Bone marrow (tissue), 2 donors: ENCODE results near the gene ANKRD44.
A peak's percentile ranks its signal among the peaks of the same experiment; 100 is the strongest.

Experiments used
- DNase-seq, 2 donors: peaks; one replicate each; lab custom pipeline; 2025; lab: John Stamatoyannopoulos, UW

The ANKRD44 gene

GRCh38 chr2:197207598-197207997 is 103.0 kb downstream of the ANKRD44 start:
- DNase-seq, result no peak

GRCh38 chr2:197207106-197207505 is 103.5 kb downstream of the ANKRD44 start:
- no peak for DNase-seq

GRCh38 chr2:197205585-197206215 is 104.9 kb downstream of the ANKRD44 start:
- DNase-seq, result peak in 1 of 2 donors; percentile 74

- no peak for DNase-seq
Measured at GRCh38 chr2:197204519-197205250, 105.9 kb downstream of the ANKRD44 start.

- no peak for DNase-seq
Measured at GRCh38 chr2:197201874-197202273, 108.7 kb downstream of the ANKRD44 start.

GRCh38 chr2:197200762-197201058 is 109.9 kb downstream of the ANKRD44 start:
- DNase-seq, result no peak

- no peak for DNase-seq
Measured at GRCh38 chr2:197200051-197200761, 110.4 kb downstream of the ANKRD44 start.

GRCh38 chr2:197198890-197199289 is 111.7 kb downstream of the ANKRD44 start:
- DNase-seq, result peak; percentile 12 to 99

GRCh38 chr2:197197895-197198311 is 112.7 kb downstream of the ANKRD44 start:
- DNase-seq, result no peak

- DNase-seq, result no peak
Measured at GRCh38 chr2:197196541-197197180, 113.9 kb downstream of the ANKRD44 start.

- no peak for DNase-seq
Measured at GRCh38 chr2:197195518-197195917, 115.1 kb downstream of the ANKRD44 start.

GRCh38 chr2:197191940-197192322 is 118.6 kb downstream of the ANKRD44 start:
- DNase-seq, result no peak

GRCh38 chr2:197191177-197191939 is 119.2 kb downstream of the ANKRD44 start:
- peak in 1 of 2 donors; percentile 54 for DNase-seq

GRCh38 chr2:197190100-197190432 is 120.5 kb downstream of the ANKRD44 start:
- DNase-seq, result no peak

- DNase-seq, result no peak
Measured at GRCh38 chr2:197189426-197190099, 121.0 kb downstream of the ANKRD44 start.

- no peak for DNase-seq
Measured at GRCh38 chr2:197185676-197186075, 124.9 kb downstream of the ANKRD44 start.

GRCh38 chr2:197184959-197185586 is 125.5 kb downstream of the ANKRD44 start:
- DNase-seq, result no peak

- no peak for DNase-seq
Measured at GRCh38 chr2:197183355-197183754, 127.2 kb downstream of the ANKRD44 start.

- DNase-seq, result no peak
Measured at GRCh38 chr2:197182668-197183067, 127.9 kb downstream of the ANKRD44 start.

- no peak for DNase-seq
Measured at GRCh38 chr2:197181491-197181890, 129.1 kb downstream of the ANKRD44 start.
